Neural progenitor cell (in vitro differentiated cells): ENCODE measurements around the gene VTN.

Experiments used
- EZH2 ChIP-seq: fragments of 200-600 bp; sonication (generic); IDR thresholded peaks from 2 replicates; pipeline ENCODE4 v1.6.1; 2017; ENCODE audit warnings: antibody characterized with exemption, mild to moderate bottlenecking, moderate library complexity
- TF ChIP-seq, protein P1 (sequence below): fragments of 200-600 bp; sonication (generic); IDR thresholded peaks from 2 replicates; pipeline ENCODE4 v1.5.1; 2017; ENCODE audit warnings: antibody characterized with exemption, mild to moderate bottlenecking

GRCh38 chr17:28338056-28338768 is 31.9 kb downstream of the VTN start:
- TF ChIP-seq, protein P1, sequence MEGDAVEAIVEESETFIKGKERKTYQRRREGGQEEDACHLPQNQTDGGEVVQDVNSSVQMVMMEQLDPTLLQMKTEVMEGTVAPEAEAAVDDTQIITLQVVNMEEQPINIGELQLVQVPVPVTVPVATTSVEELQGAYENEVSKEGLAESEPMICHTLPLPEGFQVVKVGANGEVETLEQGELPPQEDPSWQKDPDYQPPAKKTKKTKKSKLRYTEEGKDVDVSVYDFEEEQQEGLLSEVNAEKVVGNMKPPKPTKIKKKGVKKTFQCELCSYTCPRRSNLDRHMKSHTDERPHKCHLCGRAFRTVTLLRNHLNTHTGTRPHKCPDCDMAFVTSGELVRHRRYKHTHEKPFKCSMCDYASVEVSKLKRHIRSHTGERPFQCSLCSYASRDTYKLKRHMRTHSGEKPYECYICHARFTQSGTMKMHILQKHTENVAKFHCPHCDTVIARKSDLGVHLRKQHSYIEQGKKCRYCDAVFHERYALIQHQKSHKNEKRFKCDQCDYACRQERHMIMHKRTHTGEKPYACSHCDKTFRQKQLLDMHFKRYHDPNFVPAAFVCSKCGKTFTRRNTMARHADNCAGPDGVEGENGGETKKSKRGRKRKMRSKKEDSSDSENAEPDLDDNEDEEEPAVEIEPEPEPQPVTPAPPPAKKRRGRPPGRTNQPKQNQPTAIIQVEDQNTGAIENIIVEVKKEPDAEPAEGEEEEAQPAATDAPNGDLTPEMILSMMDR: no peak
- no peak for TF ChIP-seq EZH2
